ENCODE measurements around the gene STK11IP.

The STK11IP gene

DNA sequence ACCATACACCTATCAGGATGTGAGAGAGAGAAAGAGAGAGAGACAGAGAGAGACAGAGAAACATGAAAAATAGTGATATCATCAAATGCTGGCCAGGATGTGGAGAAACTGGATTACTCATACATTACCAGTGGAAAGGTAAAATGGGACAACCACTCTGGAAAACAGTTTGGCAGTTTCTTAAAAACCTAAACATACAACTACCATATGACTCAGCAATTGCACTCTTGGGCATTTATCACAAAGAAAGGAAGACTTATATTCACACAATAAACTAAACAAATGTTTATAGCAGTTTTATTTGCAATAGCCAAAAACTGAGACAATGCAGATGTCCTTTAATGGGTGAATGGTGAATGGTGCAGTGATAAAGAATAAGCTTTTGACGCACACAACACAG, 58.9 kb downstream of the STK11IP start:
- DNase-seq = no peak

DNA sequence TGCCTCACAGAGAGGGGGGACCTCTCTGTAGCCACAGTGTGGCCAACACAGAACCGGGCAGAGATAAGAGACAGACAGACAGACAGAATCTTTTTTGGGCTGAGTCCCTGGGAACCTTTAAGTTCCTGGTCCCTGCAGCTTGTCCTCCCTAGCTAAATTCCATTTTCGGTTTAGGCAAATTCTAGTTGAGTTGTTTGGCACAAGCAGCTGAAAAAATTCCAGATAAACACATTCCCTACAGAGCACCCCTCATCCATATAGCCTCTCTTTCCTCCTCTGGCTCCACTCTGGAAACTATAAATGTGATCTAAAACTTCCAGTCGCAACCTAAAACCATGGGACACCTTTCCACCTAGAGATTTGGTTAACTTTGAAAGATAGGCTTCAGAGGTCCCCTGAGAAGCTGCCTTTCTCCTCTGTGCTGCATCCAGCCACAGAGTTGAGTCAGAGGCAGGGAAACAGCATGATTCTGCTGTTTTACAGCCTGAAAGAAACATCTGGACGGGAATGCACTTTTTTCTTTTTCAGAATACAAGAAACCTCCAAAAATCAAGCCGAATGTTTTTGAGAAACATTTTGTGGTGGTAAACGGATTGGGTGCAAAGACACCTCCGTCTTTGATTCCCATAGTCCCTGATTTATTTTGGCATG, 60.7 kb downstream of the STK11IP start:
- DNase-seq = no peak

- DNase-seq = no peak
Measured at GRCh38 chr2:219658874-219659273, 61.2 kb downstream of the STK11IP start.

GRCh38 chr2:219661197-219661954, 63.7 kb downstream of the STK11IP start:
- DNase-seq = no peak

GRCh38 chr2:219661955-219662395, 64.3 kb downstream of the STK11IP start:
- DNase-seq = no peak

DNA sequence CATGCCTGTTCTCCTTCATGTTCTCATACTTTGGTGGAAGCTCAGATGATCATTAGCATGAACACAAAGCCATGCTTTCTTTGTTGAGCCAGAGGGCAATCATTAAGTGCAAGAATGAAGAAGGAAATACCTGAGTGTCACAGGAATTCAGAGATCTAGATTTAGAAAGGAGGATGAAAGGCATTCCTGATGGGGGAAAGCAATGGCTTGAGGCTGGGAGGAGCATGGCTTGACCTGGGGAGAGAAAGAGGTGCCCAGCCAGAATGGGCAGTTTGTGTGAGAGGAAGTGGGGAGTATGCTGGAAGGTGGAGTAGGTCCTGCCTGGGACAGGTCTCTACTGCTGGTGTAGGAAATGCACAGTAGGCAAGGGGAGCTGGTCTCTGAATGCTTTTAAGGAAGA, 64.9 kb downstream of the STK11IP start:
- no peak for DNase-seq

DNA sequence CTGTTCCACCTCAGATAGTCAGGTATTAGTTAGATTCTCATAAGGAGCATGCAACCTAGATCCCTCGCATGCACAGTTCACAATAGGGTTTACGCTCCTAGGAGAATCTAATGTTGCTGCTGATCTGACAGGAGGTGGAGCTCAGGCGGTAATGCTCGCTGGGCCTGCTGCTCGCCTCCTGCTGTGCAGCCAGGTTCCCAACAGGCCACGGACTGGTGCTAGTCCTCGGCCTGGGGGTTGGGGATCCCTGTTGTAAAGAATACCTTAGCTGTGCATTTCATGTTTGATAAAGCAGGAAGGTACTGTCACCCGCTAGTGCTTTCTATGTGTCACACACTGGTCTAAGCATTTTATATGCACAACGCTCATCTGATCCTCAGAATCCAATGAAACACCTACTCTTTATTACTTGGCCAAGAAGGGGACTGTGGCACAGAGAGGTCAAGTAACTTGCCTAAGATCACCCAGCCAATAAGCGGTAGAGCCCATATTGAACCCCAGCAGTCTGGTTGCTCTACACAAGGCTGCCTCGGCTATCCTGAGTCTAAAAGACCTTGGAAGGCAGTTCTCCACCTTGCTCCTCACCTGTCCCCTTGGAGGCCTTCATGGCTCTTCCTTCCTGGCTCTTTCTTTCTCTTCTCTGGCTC, 65.6 kb downstream of the STK11IP start:
- no peak for DNase-seq

GRCh38 chr2:219664041-219664440, 66.4 kb downstream of the STK11IP start:
- no peak for DNase-seq

- DNase-seq = no peak
Measured at GRCh38 chr2:219664944-219665343, 67.3 kb downstream of the STK11IP start.

GRCh38 chr2:219665926-219666325, 68.3 kb downstream of the STK11IP start:
- no peak for DNase-seq
